ENCODE measurements around the gene PHACTR1. TPM values are rescaled to one million over a fixed set of nuclear protein-coding genes. Genes with fewer than 3 reads are reported as not detected.

PHACTR1 gene
- total and polyA plus RNA-seq, 9 of the 15 experiments (the other 6 are each of a cell fraction or from before 2014, with no cell fraction given), result 11.5 to 32.6 (median 22.0) TPM

DNA sequence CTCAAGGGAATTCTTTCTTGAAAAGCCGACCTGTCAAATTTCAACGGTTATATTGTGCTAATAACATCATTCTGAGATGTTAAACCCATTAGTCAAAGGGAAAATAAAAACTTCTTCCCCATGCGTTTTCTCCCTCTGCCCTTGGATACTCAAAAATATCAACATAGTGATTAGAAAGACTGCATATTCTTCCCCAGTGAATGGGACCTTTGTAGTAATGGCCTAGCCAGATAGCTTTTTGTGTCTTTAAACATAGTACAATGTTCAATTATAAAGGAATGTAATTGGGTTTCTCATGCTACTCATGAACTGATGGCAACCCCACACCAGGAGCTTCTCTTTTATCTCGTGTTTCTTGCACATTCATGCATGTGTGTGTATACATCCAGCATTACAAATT lies 69.4 kb downstream of the PHACTR1 start (continued):
- TF ChIP-seq ZNF184 (CRISPR knock-in tag; IDR thresholded peaks at IDR 0.05) (no peak), NFIC (IDR thresholded peaks at IDR 0.05) (no peak), ZNF76 (CRISPR knock-in tag; IDR thresholded peaks at IDR 0.05; ENCODE audit: borderline replicate concordance) (no peak), ZNF318 (IDR thresholded peaks at IDR 0.05; ENCODE audit: borderline replicate concordance in 1 of 2, low read depth in 1 of 2) (no peak), WHSC1 (IDR thresholded peaks at IDR 0.05; ENCODE audit: low read length) (no peak), SAFB (IDR thresholded peaks at IDR 0.05; ENCODE audit: borderline replicate concordance, low read depth, low read length) (no peak), MXI1 (IDR thresholded peaks at IDR 0.05; ENCODE audit: low read depth, low read length) (no peak), BACH1 (tag; IDR thresholded peaks at IDR 0.05) (no peak)
